ENCODE measurements around the gene TTBK2.

TTBK2 gene

GRCh38 chr15:42725331-42725903 is 195.2 kb downstream of the TTBK2 start:
- Histone ChIP-seq H3K9me3 (ENCODE audit: severe bottlenecking) (no peaks in the 10 kb centered on the region), H3K36me3 (peaks cover 82% of the 10 kb centered on the region), H3K27ac (no peak overlapping the region), H3K4me3 (ENCODE audit: low read depth, low read length) (no peak overlapping the region), H3K27me3 (ENCODE audit: insufficient read depth, low read depth, severe bottlenecking) (no peaks in the 10 kb centered on the region)
- TF ChIP-seq CTCF (IDR thresholded peaks at IDR 0.05; ENCODE audit: low read depth, low read length), result no peak
- DNase-seq, result no peak

DNA sequence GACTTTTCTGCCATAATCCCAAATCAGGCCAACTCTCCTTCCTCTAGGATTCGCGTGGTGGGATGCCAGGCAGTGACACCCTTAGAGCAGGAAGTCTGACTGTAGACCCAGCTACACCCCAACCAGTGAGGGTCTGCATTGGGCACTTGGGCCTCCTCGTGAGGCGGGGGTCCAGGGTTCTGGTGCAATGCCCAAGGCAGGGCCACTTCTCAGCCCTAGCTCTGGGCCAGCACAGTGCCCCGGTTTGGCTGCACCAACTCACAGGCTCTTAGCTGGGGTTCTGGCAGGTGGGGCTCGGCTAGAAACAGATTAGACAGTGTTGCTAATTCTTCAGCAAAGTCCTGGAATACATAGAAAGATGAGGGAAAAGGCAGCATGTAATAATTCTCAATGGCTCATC is 196.3 kb downstream of the TTBK2 start:
- no peaks in the 10 kb centered on the region for H3K9me3 ChIP-seq (ENCODE audit: severe bottlenecking)
- peaks cover 85% of the 10 kb centered on the region for H3K36me3 ChIP-seq
- H3K27me3 ChIP-seq (ENCODE audit: insufficient read depth, low read depth, severe bottlenecking), result no peaks in the 10 kb centered on the region
- no peak for TF ChIP-seq CTCF (IDR thresholded peaks at IDR 0.05; ENCODE audit: low read depth, low read length)
- no peak for DNase-seq
- no peak overlapping the region for H3K4me3 ChIP-seq (ENCODE audit: low read depth, low read length)
- H3K27ac ChIP-seq, result no peak overlapping the region

DNA sequence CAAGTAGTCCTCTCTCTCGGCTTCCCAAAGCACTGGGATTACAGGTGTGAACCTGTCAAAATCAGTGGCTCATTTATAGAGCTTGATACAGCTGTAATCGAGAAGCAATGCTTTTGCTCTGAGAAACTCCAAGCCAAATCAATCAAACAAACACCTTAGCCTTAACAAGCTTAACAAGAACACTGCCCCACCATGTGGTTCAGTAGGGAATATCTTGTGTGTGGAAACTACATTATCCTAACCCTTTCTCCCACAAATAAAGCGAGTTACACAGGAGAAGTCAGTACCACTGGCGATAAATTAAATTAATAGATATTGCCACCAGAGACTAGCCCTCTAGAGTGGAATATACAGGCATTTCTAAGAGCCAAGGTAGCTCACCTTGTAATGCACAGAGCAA is 197.5 kb downstream of the TTBK2 start:
- Histone ChIP-seq H3K9me3 (ENCODE audit: severe bottlenecking) (no peaks in the 10 kb centered on the region), H3K27ac (no peak overlapping the region), H3K27me3 (ENCODE audit: insufficient read depth, low read depth, severe bottlenecking) (no peaks in the 10 kb centered on the region), H3K36me3 (peaks cover 86% of the 10 kb centered on the region), H3K4me3 (ENCODE audit: low read depth, low read length) (no peak overlapping the region)
- no peak for DNase-seq
- peak; percentile 44; the same call in 1 of the 2 replicates for TF ChIP-seq CTCF (IDR thresholded peaks at IDR 0.05; ENCODE audit: low read depth, low read length)

GRCh38 chr15:42721916-42722315 is 198.7 kb downstream of the TTBK2 start:
- H3K27ac ChIP-seq, result no peak overlapping the region
- H3K27me3 ChIP-seq (ENCODE audit: insufficient read depth, low read depth, severe bottlenecking), result no peaks in the 10 kb centered on the region
- no peak overlapping the region for H3K4me3 ChIP-seq (ENCODE audit: low read depth, low read length)
- H3K9me3 ChIP-seq (ENCODE audit: severe bottlenecking), result no peaks in the 10 kb centered on the region
- DNase-seq, result no peak
- TF ChIP-seq CTCF (IDR thresholded peaks at IDR 0.05; ENCODE audit: low read depth, low read length), result no peak
- H3K36me3 ChIP-seq, result peaks cover 78% of the 10 kb centered on the region

DNA sequence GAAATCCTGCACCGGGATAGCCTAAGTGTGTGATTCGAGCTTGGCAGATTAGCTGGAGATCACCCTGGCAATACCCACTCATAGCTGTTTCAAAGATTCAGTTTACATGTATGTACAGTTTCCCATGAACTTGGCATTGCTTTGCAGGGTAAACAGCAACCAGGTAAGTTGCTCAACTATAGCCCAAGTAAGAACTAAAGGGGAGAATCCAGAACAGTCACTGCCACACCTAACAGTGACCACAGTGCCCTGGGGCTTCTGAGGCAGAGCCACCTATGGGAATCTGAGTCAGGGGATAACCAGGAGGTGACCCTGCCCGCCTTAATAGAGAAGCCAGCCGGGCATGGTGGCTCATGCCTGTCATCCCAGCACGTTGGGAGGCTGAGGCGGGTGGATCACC is 199.6 kb downstream of the TTBK2 start:
- Histone ChIP-seq H3K36me3 (peaks cover 69% of the 10 kb centered on the region), H3K9me3 (ENCODE audit: severe bottlenecking) (no peaks in the 10 kb centered on the region), H3K4me3 (ENCODE audit: low read depth, low read length) (no peak overlapping the region), H3K27ac (no peak overlapping the region), H3K27me3 (ENCODE audit: insufficient read depth, low read depth, severe bottlenecking) (no peaks in the 10 kb centered on the region)
- DNase-seq, result no peak
- TF ChIP-seq CTCF (IDR thresholded peaks at IDR 0.05; ENCODE audit: low read depth, low read length), result no peak

DNA sequence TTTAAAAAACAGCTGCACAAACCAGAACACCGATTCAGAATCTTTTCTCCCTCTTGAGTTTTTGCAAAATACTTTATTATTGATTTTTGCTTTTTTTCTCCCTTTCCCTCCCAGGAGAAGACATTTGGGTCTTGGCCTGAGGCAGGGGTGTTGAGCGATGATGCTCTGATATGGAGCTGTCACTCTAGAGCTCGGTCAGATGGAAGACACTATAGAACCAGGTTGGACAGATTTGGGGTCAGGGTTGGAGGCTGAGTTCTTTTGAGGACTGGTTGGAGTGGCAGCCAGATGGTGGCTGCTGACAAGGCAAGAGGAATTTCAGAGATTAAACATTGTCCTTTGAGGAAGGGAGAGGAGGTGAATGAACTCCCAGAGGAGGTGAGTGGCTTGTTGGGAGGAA is 200.5 kb downstream of the TTBK2 start:
- H3K36me3 ChIP-seq, result peaks cover 62% of the 10 kb centered on the region

More for the DNA sequence above, 200.5 kb downstream of the TTBK2 start:
- DNase-seq, result no peak
- Histone ChIP-seq H3K27me3 (ENCODE audit: insufficient read depth, low read depth, severe bottlenecking) (no peaks in the 10 kb centered on the region), H3K4me3 (ENCODE audit: low read depth, low read length) (no peak overlapping the region), H3K9me3 (ENCODE audit: severe bottlenecking) (no peaks in the 10 kb centered on the region), H3K27ac (no peak overlapping the region)
- no peak for TF ChIP-seq CTCF (IDR thresholded peaks at IDR 0.05; ENCODE audit: low read depth, low read length)

Data from WERI-Rb-1 (cell line).